NK-92 (cell line): ENCODE data around the gene PAM.
"Not testable (repeated sequence)": the region's sequence is repeated elsewhere in the genome, so short reads cannot be mapped to it uniquely, and the experiment has no call there.

Source experiments
- DNase-seq: peaks from one replicate; lab custom pipeline; 2025; ENCODE audit not compliant: unreplicated experiment; lab: John Stamatoyannopoulos, UW

Gene PAM

GRCh38 chr5:102891175-102891574 is 136.1 kb downstream of the PAM start:
- no peak for DNase-seq

DNA sequence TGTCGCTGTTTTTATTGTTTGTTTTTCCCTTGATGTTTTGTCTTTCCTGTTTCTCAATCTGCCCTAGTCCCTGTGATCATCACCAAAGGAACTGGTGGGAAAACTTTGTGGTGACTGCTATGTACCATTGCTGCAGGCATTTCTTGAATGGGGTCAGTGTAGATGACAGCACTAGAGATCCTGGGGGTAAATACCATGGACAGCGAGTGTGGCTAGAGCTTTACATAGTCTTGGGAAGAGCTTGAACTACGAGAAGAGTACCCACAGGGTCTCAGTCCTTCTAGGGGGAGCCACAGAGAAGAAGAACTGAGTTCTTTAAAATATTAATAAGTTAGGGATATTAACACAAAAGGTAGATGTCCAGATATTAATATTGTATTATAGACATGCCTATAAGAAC is 138.8 kb downstream of the PAM start:
- no peak for DNase-seq

- no peak for DNase-seq
Observed at GRCh38 chr5:102895234-102895633, 140.1 kb downstream of the PAM start.

GRCh38 chr5:102895976-102896375 is 140.9 kb downstream of the PAM start:
- DNase-seq, result no peak

- DNase-seq, result no peak
Observed at GRCh38 chr5:102901424-102902134, 146.5 kb downstream of the PAM start.

DNA sequence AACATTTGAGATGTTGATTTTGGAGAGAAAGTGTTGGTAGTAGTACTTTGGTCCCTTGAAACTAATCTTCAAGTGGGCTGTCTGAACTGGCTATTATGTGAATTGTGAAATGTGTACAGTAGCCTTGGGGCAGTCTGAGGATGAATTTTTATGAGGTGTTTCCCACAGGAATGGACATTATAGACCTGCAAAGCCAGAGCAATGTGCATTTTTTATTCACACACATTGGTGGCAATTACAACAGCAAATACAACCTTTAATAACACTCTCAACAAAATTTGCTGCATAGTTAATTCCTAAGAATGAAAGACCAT is 147.0 kb downstream of the PAM start:
- DNase-seq, result no peak

- no peak for DNase-seq
Observed at GRCh38 chr5:102902647-102903046, 147.5 kb downstream of the PAM start.

DNA sequence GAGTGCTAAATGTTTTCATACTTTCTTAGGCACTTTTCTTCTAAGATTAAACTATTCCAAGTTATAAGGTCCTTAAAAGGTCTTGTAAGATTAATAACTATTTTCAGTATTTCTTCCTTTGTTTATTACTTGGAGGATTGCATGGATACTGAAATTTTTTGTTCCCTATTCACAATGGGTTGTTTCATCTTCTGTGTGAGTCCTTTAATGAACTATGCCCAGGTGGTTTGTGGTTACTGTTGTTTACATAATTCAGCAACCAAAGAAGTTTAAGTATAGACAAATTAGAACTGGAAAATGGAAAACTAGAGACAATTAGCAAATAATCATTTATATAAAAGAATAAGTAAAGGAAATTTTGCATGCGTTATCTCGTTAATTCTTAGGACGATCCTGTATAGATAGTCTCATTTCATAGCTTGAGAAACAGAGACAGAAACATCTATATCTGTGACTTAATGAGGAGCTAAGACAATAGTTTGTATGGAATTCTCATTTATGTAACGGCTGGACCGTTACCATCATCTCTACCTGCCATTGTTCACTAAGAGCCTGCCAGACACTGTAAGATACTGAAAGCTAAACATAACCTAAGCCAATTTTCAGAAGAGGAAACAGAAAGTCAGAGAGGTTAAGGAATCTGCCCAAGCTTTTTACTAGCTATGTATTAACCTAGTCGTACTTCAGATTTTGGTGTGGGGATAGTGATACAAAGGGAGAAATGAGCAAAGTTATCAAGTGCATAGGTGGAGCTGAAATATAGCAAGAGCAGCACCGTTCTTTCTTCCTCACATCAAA is 148.2 kb downstream of the PAM start:
- DNase-seq, result no peak

DNA sequence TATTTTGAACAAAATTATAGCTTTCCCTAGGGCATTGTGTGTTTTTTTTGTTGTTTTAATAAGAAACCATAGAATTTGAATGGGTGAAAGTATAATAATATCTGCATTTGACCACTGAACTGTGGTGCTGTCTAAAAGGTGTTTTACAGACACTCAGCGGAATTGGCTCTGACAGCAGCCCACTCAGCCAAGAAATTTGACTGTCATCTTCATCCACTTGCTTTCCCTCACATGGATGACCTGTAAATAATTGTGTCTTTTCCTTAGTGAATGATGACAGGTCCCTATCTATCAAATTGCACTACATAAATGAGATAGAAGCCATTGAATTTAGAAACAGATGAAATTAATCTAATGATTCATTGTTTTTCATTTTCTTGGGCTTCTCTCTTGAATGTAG is 150.0 kb downstream of the PAM start:
- no peak for DNase-seq

DNA sequence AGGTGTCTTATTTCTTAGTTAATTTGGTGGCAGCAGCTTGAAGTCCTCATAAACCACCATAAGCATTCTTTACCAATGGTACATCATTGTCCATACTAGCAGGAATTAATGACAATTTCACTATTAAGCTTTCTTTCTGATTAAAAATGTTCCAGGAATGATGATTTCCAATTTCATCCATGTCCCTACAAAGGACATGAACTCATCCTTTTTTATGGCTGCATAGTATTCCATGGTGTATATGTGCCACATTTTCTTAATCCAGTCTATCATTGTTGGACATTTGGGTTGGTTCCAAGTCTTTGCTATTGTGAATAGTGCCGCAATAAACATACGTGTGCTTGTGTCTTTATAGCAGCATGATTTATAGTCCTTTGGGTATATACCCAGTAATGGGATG is 152.0 kb downstream of the PAM start:
- DNase-seq, result not testable (repeated sequence)

GRCh38 chr5:102910240-102911226 is 155.4 kb downstream of the PAM start:
- no peak for DNase-seq

DNA sequence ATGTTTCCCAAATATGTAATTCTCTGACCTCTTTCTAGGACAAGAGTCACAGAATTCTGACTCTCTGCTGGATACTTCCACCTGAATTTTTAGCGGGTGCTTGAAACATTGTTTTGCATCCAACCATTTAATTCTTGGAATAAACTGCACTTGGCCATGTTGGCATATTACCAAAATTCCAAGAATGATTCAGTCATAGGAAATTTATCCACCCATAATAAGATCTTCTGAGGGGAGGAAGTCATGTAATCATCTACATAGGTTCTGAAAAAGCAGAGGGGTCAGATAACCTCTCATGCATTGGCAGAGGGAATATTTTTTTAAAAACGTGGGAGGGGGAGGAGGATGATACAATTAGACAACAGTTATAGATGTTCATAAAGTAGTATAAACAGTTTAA is 156.9 kb downstream of the PAM start:
- no peak for DNase-seq

DNA sequence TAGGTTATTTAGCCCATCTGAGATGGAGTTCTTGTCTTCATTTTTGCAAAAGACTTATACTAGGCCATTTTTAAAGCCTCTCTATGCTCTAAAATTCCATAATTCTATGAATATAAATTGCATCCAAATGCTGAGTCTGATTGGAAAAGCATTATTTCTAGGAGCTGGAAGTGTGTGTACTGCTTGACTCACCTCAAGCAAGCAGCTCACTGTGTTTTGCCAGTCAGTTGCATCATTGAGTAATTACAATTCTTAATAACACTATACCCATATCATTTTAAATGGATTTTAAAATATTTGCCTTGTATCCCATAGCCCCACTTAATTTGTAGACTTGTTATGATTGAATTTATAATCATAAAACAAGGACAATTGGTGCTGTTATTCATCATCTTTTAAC is 161.0 kb downstream of the PAM start:
- no peak for DNase-seq

- no peak for DNase-seq
Observed at GRCh38 chr5:102918986-102919610, 164.0 kb downstream of the PAM start.

GRCh38 chr5:102920762-102921161 is 165.7 kb downstream of the PAM start:
- DNase-seq, result no peak

GRCh38 chr5:102921341-102922044 is 166.4 kb downstream of the PAM start:
- DNase-seq, result no peak

DNA sequence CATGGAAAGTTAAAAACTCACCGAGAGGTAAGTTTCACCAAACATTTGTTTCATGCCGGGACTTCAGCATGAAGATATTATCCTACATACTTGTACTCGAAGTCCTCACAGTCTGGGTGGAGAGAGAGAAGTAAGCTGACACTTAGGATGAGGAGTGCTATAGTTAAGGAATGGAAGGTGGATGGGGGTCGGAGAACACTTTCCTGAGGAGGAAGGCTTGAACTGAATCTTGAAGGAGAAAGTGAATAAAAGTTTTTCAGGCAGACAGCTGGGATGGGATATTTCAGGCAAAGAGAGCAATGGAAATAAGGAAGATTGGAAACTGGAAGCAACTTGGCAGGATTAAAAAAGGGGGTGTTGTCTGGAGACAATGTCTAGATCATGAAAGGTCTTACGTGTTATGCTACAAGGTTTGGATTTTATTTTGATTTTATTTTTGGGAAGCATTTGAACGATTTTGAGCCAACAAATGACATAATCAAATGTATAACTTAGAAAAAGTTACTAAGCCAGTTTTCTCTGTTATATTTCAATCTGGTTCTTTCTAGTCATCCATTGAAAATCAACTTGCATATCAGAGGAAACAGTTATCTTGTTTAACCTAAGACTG is 167.1 kb downstream of the PAM start:
- DNase-seq, result no peak

DNA sequence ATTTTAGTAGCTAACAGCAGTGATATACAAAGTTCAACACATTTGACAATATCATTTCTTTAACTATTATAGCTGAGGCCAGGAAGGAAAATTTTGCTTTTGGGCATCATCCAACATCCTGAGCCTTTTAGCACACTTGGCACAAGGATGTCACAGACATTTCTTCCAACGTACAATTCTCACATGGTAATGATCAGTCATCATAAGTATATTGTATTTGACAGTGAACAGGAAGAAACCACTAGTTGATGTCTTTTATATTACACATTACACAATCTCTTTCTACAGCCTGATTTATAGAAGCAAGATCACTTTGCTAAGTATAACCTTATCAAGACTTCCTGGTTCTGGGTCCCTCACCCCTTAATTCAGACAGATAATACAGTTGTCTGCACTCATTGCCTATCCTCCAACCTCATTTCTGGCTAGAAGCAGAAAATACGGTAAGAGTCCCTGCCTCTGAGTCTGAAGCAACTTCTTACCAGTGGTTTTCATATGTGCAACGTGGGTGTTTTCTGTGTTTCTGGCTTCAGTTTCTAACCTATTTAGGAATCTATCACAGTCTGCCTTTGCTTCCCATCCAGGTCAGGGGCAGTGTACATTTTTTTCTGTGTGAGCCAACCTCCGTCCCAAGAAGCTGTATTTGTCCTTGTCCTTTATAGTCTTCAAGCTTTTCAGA is 167.8 kb downstream of the PAM start:
- no peak for DNase-seq

DNA sequence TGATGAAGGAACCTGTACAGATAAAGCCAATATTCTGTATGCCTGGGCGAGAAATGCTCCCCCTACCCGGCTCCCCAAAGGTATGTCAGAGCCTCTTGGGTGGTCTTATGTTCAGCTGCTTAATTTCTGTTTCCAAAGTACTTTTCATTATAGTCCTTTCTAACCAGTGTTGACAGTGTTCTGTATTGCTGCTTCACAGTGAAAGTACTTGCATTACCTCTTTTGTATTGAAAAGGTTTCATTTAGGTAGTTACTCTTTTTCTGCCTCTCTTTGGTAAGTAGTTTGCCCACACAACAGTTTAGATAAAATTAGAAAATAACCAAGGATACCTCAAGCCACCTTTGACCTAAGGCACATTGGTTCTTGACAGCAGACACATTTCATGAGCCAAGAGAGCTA is 169.9 kb downstream of the PAM start:
- DNase-seq, result no peak

GRCh38 chr5:102927007-102927406 is 171.9 kb downstream of the PAM start:
- DNase-seq, result no peak
